SK-N-MC (cell line): Measurements from ENCODE around the gene CAMTA1.
"Not testable (repeated sequence)": the region's sequence is repeated elsewhere in the genome, so short reads cannot be mapped to it uniquely, and the experiment has no call there.

ENCODE experiments used
- DNase-seq: peaks from one replicate; pipeline ENCODE4 v3.0.0-alpha.2; 2011; ENCODE audit warnings: low read depth, low spot score
- H3K27ac ChIP-seq: fragments of 200-600 bp; sonication (generic); 2 replicates; pipeline ENCODE4 v1.5.1; 2016; ENCODE audit warnings: mixed run types
- H3K36me3 ChIP-seq: fragments of 200-600 bp; sonication (generic); 2 replicates; pipeline ENCODE4 v1.6.1; 2017; ENCODE audit warnings: antibody characterized with exemption, low read length, mixed read lengths; ENCODE audit not compliant: insufficient read depth
- H3K4me3 ChIP-seq: fragments of 200-600 bp; sonication (generic); 2 replicates; pipeline ENCODE4 v1.5.1; 2016
- H3K9ac ChIP-seq: fragments of 200-600 bp; sonication (generic); 2 replicates; pipeline ENCODE4 v1.8.0; 2017; ENCODE audit warnings: mixed run types, mixed read lengths; ENCODE audit not compliant: insufficient read length
- H3K9me3 ChIP-seq: fragments of 200-600 bp; sonication (generic); 2 replicates; pipeline ENCODE4 v1.6.1; 2017; ENCODE audit warnings: low read depth, mild to moderate bottlenecking, antibody characterized with exemption, low read length, moderate library complexity, mixed read lengths
- EZH2 ChIP-seq: fragments of 200-600 bp; sonication (generic); IDR thresholded peaks from one replicate; pipeline ENCODE4 v1.6.1; 2017; ENCODE audit warnings: antibody characterized with exemption
- FOXP2 ChIP-seq: optimal IDR thresholded peaks from 2 replicates; pipeline ENCODE3; 2011; ENCODE audit warnings: mild to moderate bottlenecking, moderate library complexity; ENCODE audit not compliant: insufficient read depth; ENCODE audit errors: extremely low read length, control extremely low read depth
- POLR2AphosphoS5 ChIP-seq: IDR thresholded peaks from 2 replicates; pipeline ENCODE4 v1.6.1; 2012; ENCODE audit warnings: mild to moderate bottlenecking, low read depth, low read length, borderline replicate concordance

CAMTA1 gene

GRCh38 chr1:6827630-6828165 is 42.4 kb downstream of the CAMTA1 start:
- DNase-seq, result no peak
- Histone ChIP-seq H3K27ac (no peak overlapping the region), H3K36me3 (peaks cover 5% of the 10 kb centered on the region; the same call in 1 of the 2 replicates), H3K9ac (no peak overlapping the region), H3K4me3 (no peak overlapping the region), H3K9me3 (no peaks in the 10 kb centered on the region)
- TF ChIP-seq FOXP2 (no peak), EZH2 (no peak), POLR2AphosphoS5 (no peak)

GRCh38 chr1:6831366-6831765 is 46.1 kb downstream of the CAMTA1 start:
- Histone ChIP-seq H3K4me3 (no peak overlapping the region), H3K36me3 (0 out of 2 replicates have a peak, but pooled peaks cover 3% of the 10 kb centered on the region), H3K9ac (no peak overlapping the region), H3K9me3 (no peaks in the 10 kb centered on the region), H3K27ac (no peak overlapping the region)
- no peak for TF ChIP-seq POLR2AphosphoS5
- TF ChIP-seq FOXP2, result no peak
- no peak for TF ChIP-seq EZH2
- DNase-seq, result no peak

GRCh38 chr1:6832006-6832405 is 46.8 kb downstream of the CAMTA1 start:
- not testable (repeated sequence) for H3K4me3 ChIP-seq, H3K27ac ChIP-seq, H3K36me3 ChIP-seq, DNase-seq, H3K9me3 ChIP-seq, H3K9ac ChIP-seq

GRCh38 chr1:6832531-6833188 is 47.4 kb downstream of the CAMTA1 start:
- H3K9me3 ChIP-seq, result no peaks in the 10 kb centered on the region
- no peak overlapping the region for H3K9ac ChIP-seq
- no peak overlapping the region for H3K27ac ChIP-seq
- no peak overlapping the region for H3K4me3 ChIP-seq
- DNase-seq, result no peak
- TF ChIP-seq EZH2 (no peak), POLR2AphosphoS5 (no peak), FOXP2 (no peak)
- 0 out of 2 replicates have a peak, but pooled peaks cover 3% of the 10 kb centered on the region for H3K36me3 ChIP-seq

- no peak for DNase-seq
- Histone ChIP-seq H3K9ac (no peak overlapping the region), H3K36me3 (0 out of 2 replicates have a peak, but pooled peaks cover 3% of the 10 kb centered on the region), H3K27ac (no peak overlapping the region), H3K9me3 (no peaks in the 10 kb centered on the region), H3K4me3 (no peak overlapping the region)
- TF ChIP-seq POLR2AphosphoS5 (no peak), FOXP2 (no peak), EZH2 (no peak)
Measured at GRCh38 chr1:6833804-6834203, 48.5 kb downstream of the CAMTA1 start.

GRCh38 chr1:6834366-6834765 is 49.1 kb downstream of the CAMTA1 start:
- DNase-seq, result no peak
- H3K27ac ChIP-seq, result no peak overlapping the region
- H3K36me3 ChIP-seq, result 0 out of 2 replicates have a peak, but pooled peaks cover 2% of the 10 kb centered on the region
- no peaks in the 10 kb centered on the region for H3K9me3 ChIP-seq
- no peak overlapping the region for H3K9ac ChIP-seq
- no peak overlapping the region for H3K4me3 ChIP-seq
- TF ChIP-seq POLR2AphosphoS5, result no peak
- no peak for TF ChIP-seq FOXP2
- no peak for TF ChIP-seq EZH2

GRCh38 chr1:6835139-6835538 is 49.9 kb downstream of the CAMTA1 start:
- no peaks in the 10 kb centered on the region for H3K9me3 ChIP-seq
- TF ChIP-seq POLR2AphosphoS5 (no peak), FOXP2 (no peak), EZH2 (no peak)
- no peak for DNase-seq

GRCh38 chr1:6842301-6842700 is 57.0 kb downstream of the CAMTA1 start:
- DNase-seq, result no peak
- no peak overlapping the region for H3K4me3 ChIP-seq
- no peaks in the 10 kb centered on the region for H3K9me3 ChIP-seq
- no peaks in the 10 kb centered on the region for H3K36me3 ChIP-seq
- no peak overlapping the region for H3K27ac ChIP-seq
- TF ChIP-seq POLR2AphosphoS5, result no peak
- TF ChIP-seq FOXP2, result no peak
- TF ChIP-seq EZH2, result no peak
- H3K9ac ChIP-seq, result no peak overlapping the region

More at GRCh38 chr1:6835139-6835538, 49.9 kb downstream of the CAMTA1 start:
- H3K36me3 ChIP-seq, result no peaks in the 10 kb centered on the region
- no peak overlapping the region for H3K9ac ChIP-seq
- no peak overlapping the region for H3K4me3 ChIP-seq
- H3K27ac ChIP-seq, result no peak overlapping the region

GRCh38 chr1:6845786-6846185 is 60.5 kb downstream of the CAMTA1 start:
- DNase-seq, H3K36me3 ChIP-seq, H3K9me3 ChIP-seq, H3K9ac ChIP-seq, H3K4me3 ChIP-seq, H3K27ac ChIP-seq: not testable (repeated sequence)
